Activated CD4-positive, alpha-beta T cell treated with anti-CD3 and anti-CD28 coated beads, Interleukin-2, Interleukin-6, amounts not matched to agents 100 ng/mL and 50 ng/mL, durations not matched to agents 16 hours and 8 hours (primary cell): ENCODE data around the gene LAMB4.

Experiments
- DNase-seq: peaks from one replicate; pipeline ENCODE4 v3.0.0-alpha.2; 2020

The LAMB4 gene

GRCh38 chr7:107989618-107990373 is 140.4 kb downstream of the LAMB4 start:
- DNase-seq: no peak

GRCh38 chr7:107982918-107983389 is 147.2 kb downstream of the LAMB4 start:
- no peak for DNase-seq

GRCh38 chr7:107982042-107982840 is 147.9 kb downstream of the LAMB4 start:
- DNase-seq: no peak

- DNase-seq: no peak
Measured at GRCh38 chr7:107981466-107981865, 148.7 kb downstream of the LAMB4 start.

GRCh38 chr7:107980671-107981190 is 149.4 kb downstream of the LAMB4 start:
- DNase-seq: no peak

- DNase-seq: no peak
Measured at GRCh38 chr7:107980171-107980570, 150.0 kb downstream of the LAMB4 start.

GRCh38 chr7:107978815-107979408 is 151.2 kb downstream of the LAMB4 start:
- no peak for DNase-seq

GRCh38 chr7:107977048-107977447 is 153.1 kb downstream of the LAMB4 start:
- no peak for DNase-seq

- no peak for DNase-seq
Measured at GRCh38 chr7:107976620-107977019, 153.5 kb downstream of the LAMB4 start.

- DNase-seq: no peak
Measured at GRCh38 chr7:107975394-107976013, 154.7 kb downstream of the LAMB4 start.

- DNase-seq: no peak
Measured at GRCh38 chr7:107973861-107974260, 156.3 kb downstream of the LAMB4 start.
